Panc1 (cell line): ENCODE measurements around the gene TASOR.

ENCODE experiments used
- CTCF ChIP-seq: fragments of 450-650 bp; IDR thresholded peaks from 2 replicates; pipeline ENCODE4 v1.5.1; 2017; ENCODE audit warnings: mild to moderate bottlenecking
- POLR2AphosphoS5 ChIP-seq: IDR thresholded peaks from 2 replicates; pipeline ENCODE4 v1.6.1; 2012; ENCODE audit warnings: mild to moderate bottlenecking, low read depth, low read length, moderate library complexity
- REST ChIP-seq, 2 experiments: IDR thresholded peaks; 2 replicates each; pipeline ENCODE4 v1.6.1; 2011 to 2012; ENCODE audit warnings: low read depth in 2 of 2, control low read depth in 1 of 2, low read length in 1 of 2, mild to moderate bottlenecking in 1 of 2, moderate library complexity in 1 of 2; ENCODE audit not compliant: insufficient read depth in 1 of 2
- SIN3A ChIP-seq: IDR thresholded peaks from 2 replicates; pipeline ENCODE4 v1.6.1; 2012; ENCODE audit warnings: low read depth, mild to moderate bottlenecking, low read length, moderate library complexity, borderline replicate concordance; ENCODE audit not compliant: insufficient read depth
- TCF7L2 ChIP-seq: IDR thresholded peaks from 2 replicates; pipeline ENCODE4 v1.6.1; 2011; ENCODE audit warnings: mild to moderate bottlenecking, low read depth, low read length, inconsistent platforms

GRCh38 chr3:56702490-56703315 is 19.6 kb upstream of the TASOR start:
- TF ChIP-seq POLR2AphosphoS5 (no peak), REST (IDR thresholded peaks at IDR 0.05; ENCODE audit: insufficient read depth in 1 of 2, low read depth in 2 of 2, low read length in 1 of 2) (no peak), CTCF (peak; percentile 75), TCF7L2 (no peak), SIN3A (no peak)
